AG10803 (cell line): ENCODE measurements around the gene SLC44A2.

ENCODE experiments used
- DNase-seq: peaks from one replicate; pipeline ENCODE4 v3.0.0; 2010; ENCODE audit warnings: low read depth
- H3K4me3 ChIP-seq: 2 replicates; pipeline ENCODE4 v1.5.1; 2011; ENCODE audit warnings: mild to moderate bottlenecking, low read length, control low read depth
- TF ChIP-seq, protein P1 (sequence below): conservative IDR thresholded peaks from 2 replicates; pipeline ENCODE4 v1.5.1; 2011; ENCODE audit warnings: mild to moderate bottlenecking, low read length, control low read depth, inconsistent platforms

The SLC44A2 gene

DNA sequence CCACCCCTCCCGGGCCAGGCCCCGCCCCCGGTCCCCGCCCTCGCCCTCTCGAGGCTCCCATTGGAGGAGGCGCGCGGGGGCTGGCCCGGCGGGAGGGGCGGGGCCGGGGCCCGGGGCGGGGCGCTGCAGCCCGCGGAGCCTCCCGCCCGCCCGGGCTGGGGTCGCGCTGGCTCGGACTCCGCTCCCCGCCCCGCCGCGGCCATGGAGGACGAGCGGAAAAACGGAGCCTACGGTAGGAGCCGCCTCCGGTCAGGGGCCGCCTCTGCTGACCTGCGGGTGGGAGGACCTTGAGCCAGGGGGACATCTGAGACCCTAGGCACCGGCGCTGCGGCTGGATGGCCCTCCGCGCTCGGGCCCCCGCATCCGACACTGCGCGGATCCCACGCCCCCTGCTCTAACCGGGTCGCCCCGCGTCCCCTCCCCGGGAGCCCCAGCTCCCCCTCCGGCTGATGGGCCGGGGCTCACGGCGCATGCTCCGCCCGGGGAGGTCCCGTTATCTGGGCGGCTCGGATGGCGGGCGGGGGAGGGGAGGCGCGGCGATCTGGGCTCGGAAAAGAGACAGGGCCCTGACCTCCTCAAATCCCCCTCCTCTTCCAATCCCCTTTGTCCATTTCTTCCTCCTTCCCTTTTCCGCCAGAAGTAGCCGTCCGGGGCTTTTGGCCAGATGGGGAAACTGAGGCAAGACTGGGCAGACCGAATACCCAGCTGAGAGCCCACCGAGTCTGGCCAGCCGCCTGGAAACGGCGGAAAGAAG is 22.8 kb upstream of the SLC44A2 start:
- TF ChIP-seq, protein P1, sequence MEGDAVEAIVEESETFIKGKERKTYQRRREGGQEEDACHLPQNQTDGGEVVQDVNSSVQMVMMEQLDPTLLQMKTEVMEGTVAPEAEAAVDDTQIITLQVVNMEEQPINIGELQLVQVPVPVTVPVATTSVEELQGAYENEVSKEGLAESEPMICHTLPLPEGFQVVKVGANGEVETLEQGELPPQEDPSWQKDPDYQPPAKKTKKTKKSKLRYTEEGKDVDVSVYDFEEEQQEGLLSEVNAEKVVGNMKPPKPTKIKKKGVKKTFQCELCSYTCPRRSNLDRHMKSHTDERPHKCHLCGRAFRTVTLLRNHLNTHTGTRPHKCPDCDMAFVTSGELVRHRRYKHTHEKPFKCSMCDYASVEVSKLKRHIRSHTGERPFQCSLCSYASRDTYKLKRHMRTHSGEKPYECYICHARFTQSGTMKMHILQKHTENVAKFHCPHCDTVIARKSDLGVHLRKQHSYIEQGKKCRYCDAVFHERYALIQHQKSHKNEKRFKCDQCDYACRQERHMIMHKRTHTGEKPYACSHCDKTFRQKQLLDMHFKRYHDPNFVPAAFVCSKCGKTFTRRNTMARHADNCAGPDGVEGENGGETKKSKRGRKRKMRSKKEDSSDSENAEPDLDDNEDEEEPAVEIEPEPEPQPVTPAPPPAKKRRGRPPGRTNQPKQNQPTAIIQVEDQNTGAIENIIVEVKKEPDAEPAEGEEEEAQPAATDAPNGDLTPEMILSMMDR = no peak; the same call in 1 of the 2 replicates
- peak overlapping the region; percentile 93 for H3K4me3 ChIP-seq
- peak; percentile 62 for DNase-seq

DNA sequence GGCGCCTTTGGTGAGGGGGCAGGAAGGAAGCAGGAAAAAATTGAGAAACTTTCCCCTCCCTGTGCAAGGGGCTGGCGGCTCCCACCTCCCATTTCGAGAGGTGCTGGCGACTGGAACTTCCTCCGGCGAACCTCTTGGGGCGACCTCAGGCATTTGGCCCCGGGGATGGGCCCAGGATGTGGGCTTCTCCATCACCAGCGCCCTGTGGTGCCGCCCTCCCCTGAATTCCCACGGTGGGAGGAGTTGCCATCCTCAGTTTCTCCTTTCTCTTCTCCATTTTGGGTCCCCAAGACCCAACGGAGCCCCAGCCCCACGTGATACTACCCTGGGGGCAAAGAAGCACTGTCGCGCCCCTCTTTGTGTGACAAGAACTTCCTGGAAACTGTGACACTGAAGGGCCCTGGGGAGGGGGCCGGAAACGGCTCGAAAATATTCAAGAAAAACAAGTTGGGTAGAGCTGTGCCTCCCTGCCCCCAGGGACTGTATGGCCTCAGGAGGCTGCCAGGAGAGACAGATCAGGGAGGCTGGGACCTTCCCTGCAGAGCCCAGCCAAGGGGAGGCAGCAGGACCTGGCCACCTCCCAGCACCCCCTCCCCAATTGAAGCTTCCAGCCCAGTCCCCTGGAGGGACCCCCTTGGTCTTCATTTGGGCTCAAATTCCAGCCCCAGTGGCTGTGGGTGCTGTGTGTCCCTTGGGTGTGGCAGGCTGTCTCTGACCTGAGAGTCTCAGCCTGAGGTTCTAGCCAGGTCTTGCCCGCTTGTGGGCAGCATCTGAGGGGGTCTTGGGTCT is 22.1 kb upstream of the SLC44A2 start:
- peak; percentile 40 for DNase-seq
- TF ChIP-seq, protein P1 = no peak
- peak overlapping the region; percentile 93 for H3K4me3 ChIP-seq

GRCh38 chr19:10603873-10604459 is 21.4 kb upstream of the SLC44A2 start:
- TF ChIP-seq, protein P1 = no peak
- DNase-seq = peak; percentile 34
- H3K4me3 ChIP-seq = peak overlapping the region; percentile 93

DNA sequence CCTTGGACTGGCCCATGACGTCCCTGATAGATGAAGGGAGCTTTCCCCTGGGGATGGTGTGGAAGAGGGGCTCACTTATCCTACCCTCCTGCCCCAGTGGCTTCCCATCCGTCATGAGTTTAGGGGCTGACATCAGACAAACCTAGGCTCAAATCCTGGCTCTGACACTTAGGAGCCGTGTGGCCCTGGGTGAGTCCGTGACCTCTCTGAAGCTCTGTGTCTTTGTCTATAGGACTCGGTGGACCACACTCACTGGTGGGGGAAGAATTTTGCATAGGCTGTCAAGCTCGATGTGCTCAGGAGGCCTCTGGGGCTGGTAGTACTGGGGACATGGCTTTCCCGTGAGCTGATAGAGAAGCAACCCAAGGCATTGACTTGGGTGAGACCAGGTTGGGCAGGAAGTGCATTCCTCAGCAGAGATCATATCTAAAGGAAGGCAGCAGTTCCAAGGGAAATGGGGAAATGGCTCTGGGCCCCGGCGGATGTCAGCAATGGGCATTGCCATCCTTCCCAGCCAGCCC is 20.8 kb upstream of the SLC44A2 start:
- TF ChIP-seq, protein P1 = no peak
- H3K4me3 ChIP-seq = no peak overlapping the region
- no peak for DNase-seq

DNA sequence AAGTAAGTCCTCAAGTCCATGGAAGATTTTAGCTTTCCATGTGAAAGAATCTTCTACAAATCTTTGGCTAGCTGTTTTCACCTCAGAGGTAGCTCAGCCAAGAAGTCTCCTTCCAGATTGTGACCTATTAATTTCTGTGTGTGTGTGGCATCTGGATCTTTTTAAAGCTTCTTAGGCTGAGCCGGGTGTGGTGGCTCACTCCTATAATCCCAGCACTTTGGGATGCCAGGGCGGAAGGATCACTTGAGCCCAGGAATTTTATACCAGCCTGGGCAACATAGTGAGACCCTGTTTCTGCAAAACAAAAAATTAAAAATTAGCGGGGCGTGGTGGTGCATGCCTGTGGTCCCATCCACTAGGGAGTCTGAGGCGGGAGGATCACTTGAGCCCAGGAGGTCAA is 13.4 kb upstream of the SLC44A2 start:
- TF ChIP-seq, protein P1 = no peak
- peak; percentile 51 for DNase-seq
- H3K4me3 ChIP-seq = no peak overlapping the region

DNA sequence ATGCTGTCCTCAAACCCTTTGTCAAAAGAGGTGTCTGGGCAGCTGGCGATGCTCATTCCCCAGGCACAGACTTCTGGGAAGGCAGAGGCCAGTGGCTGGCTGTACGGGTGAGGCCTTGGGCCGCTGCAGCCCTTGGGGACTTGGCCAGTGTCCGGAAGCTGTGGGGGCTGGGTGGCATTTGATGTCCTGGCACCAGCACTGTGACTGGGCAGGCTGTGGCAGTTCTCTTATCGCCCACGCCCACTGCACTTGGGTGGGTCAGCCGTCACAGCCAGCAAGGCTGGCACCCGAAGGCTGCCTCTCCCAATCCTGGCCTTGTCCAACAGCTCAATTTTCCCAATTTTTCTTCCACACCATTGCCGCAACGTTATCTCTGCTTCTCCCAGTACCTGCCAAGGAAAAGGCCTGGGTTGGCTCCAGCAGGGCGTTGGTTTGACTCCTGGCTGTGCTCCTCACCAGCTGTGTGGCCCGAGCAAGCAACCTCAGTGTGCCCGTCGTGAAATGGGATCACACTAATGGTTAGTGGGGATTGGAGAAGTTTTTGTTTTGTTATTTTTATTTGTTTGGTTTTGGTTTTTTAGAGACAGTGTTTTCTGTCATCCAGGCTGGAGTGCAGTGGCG is 12.7 kb upstream of the SLC44A2 start:
- TF ChIP-seq, protein P1 = no peak
- DNase-seq = no peak
- no peak overlapping the region for H3K4me3 ChIP-seq
